GM12878 (cell line): ENCODE results near the gene ITPRIPL2. TPM values are rescaled to one million over a fixed set of nuclear protein-coding genes. Genes with fewer than 3 reads are reported as not detected.

Source experiments
- polyA plus RNA-seq, 11 experiments: library from polyadenylated mRNA; depleted of rRNA in 4 of 11; unstranded in 6 of 11; stranded (reverse) in 5 of 11; fragments of >200 nt; fragmentation: Nextera tagmentation in 4 of 11; fragmentation: Illumina TruSeq in 1 of 11; extraction: Ambion mirVana in 4 of 11; extraction: Trizol in 1 of 11; gene quantifications; 1 replicate in 1 of 11; 2 replicates in 10 of 11; pipeline versions ENCODE4 v1.2.1 to v1.2.3, GENCODE V29; 2011 to 2016; ENCODE audit warnings: inconsistent platforms in 2 of 11, missing spikeins in 2 of 11, low read depth in 1 of 11
- total RNA-seq, 4 experiments: library from RNA; depleted of rRNA in 3 of 4; stranded (reverse); fragments of >200 nt in 3 of 4; fragmentation: Illumina TruSeq in 1 of 4; extraction: Trizol in 1 of 4; gene quantifications; 2 replicates each; pipeline versions ENCODE4 v1.2.1 to v1.2.3, GENCODE V29; 2013 to 2021

The ITPRIPL2 gene
- total and polyA plus RNA-seq, 10 of the 15 experiments (the other 5 are each of a cell fraction or from before 2014, with no cell fraction given), result 0.48 to 14.3 (median 3.5) TPM

Other genes with a start within 250 kb of the ITPRIPL2 start
- 41.4 and 42.9 TPM in 2 replicates for gene SMG1, start 187.6 kb upstream of the ITPRIPL2 start, total RNA-seq (2014; rRNA removed)
- gene SMG1, start 187.6 kb upstream of the ITPRIPL2 start, total RNA-seq (2014; rRNA removed; fragmentation: Illumina TruSeq; extraction: Trizol), result 41.1 and 47.2 TPM in 2 replicates
- gene SMG1, start 187.6 kb upstream of the ITPRIPL2 start, total RNA-seq (2021), result 66.7 and 66.8 TPM in 2 replicates
- gene SMG1, start 187.6 kb upstream of the ITPRIPL2 start, polyA plus RNA-seq (2011; rRNA removed), result 55.2 and 66.4 TPM in 2 replicates
- 44.8 and 49.5 TPM in 2 replicates for gene SMG1, start 187.6 kb upstream of the ITPRIPL2 start, polyA plus RNA-seq (2014; fragmentation: Illumina TruSeq; extraction: Trizol)
- gene SMG1, start 187.6 kb upstream of the ITPRIPL2 start, polyA plus RNA-seq (2014; fragmentation: Nextera tagmentation; extraction: Ambion mirVana), result 1 to 10 TPM; 3.9 to 4.2 TPM
- 28.3 and 32.8 TPM in 2 replicates for gene SMG1, start 187.6 kb upstream of the ITPRIPL2 start, polyA plus RNA-seq (2014; rRNA removed)
- gene SMG1, start 187.6 kb upstream of the ITPRIPL2 start, polyA plus RNA-seq (2016; fragmentation: Nextera tagmentation; extraction: Ambion mirVana), result 10 to 100 TPM; 19.8 to 22.9 TPM
- not detected in 2 replicates for gene TMC7, start 130.0 kb upstream of the ITPRIPL2 start, total RNA-seq (2014; rRNA removed)
- gene TMC7, start 130.0 kb upstream of the ITPRIPL2 start, total RNA-seq (2014; rRNA removed; fragmentation: Illumina TruSeq; extraction: Trizol), result not detected in 2 replicates
- gene TMC7, start 130.0 kb upstream of the ITPRIPL2 start, total RNA-seq (2021), result not detected in 2 replicates
- gene TMC7, start 130.0 kb upstream of the ITPRIPL2 start, polyA plus RNA-seq (2011; rRNA removed), result not detected in 2 replicates
- 0.14 TPM in 1 of 2 replicates, not detected in the other for gene TMC7, start 130.0 kb upstream of the ITPRIPL2 start, polyA plus RNA-seq (2014; fragmentation: Illumina TruSeq; extraction: Trizol)
- not detected for gene TMC7, start 130.0 kb upstream of the ITPRIPL2 start, polyA plus RNA-seq (2014; fragmentation: Nextera tagmentation; extraction: Ambion mirVana)
- not detected in 2 replicates for gene TMC7, start 130.0 kb upstream of the ITPRIPL2 start, polyA plus RNA-seq (2014; rRNA removed)
- gene TMC7, start 130.0 kb upstream of the ITPRIPL2 start, polyA plus RNA-seq (2016; fragmentation: Nextera tagmentation; extraction: Ambion mirVana), result under 1 TPM in 1 of 2 experiments, not detected in 1; 0.15 TPM
- 13.1 and 14.4 TPM in 2 replicates for gene COQ7, start 46.4 kb upstream of the ITPRIPL2 start, total RNA-seq (2014; rRNA removed)
- gene COQ7, start 46.4 kb upstream of the ITPRIPL2 start, total RNA-seq (2014; rRNA removed; fragmentation: Illumina TruSeq; extraction: Trizol), result 9.7 and 10.7 TPM in 2 replicates
- gene COQ7, start 46.4 kb upstream of the ITPRIPL2 start, total RNA-seq (2021), result 14.6 and 16.5 TPM in 2 replicates
- gene COQ7, start 46.4 kb upstream of the ITPRIPL2 start, polyA plus RNA-seq (2011; rRNA removed), result 12.8 and 15.2 TPM in 2 replicates
- 9.2 and 11.5 TPM in 2 replicates for gene COQ7, start 46.4 kb upstream of the ITPRIPL2 start, polyA plus RNA-seq (2014; fragmentation: Illumina TruSeq; extraction: Trizol)
- gene COQ7, start 46.4 kb upstream of the ITPRIPL2 start, polyA plus RNA-seq (2014; fragmentation: Nextera tagmentation; extraction: Ambion mirVana), result 1 to 10 TPM; 3.2 to 4.3 TPM
- gene COQ7, start 46.4 kb upstream of the ITPRIPL2 start, polyA plus RNA-seq (2014; rRNA removed), result 18.1 and 21.9 TPM in 2 replicates
- gene COQ7, start 46.4 kb upstream of the ITPRIPL2 start, polyA plus RNA-seq (2016; fragmentation: Nextera tagmentation; extraction: Ambion mirVana), result 10 to 100 TPM; 14.9 to 19.7 TPM
- 5.7 and 6.2 TPM in 2 replicates for gene SYT17, start 54.3 kb downstream of the ITPRIPL2 start, total RNA-seq (2014; rRNA removed)
- 4.1 and 5.8 TPM in 2 replicates for gene SYT17, start 54.3 kb downstream of the ITPRIPL2 start, total RNA-seq (2014; rRNA removed; fragmentation: Illumina TruSeq; extraction: Trizol)
- gene SYT17, start 54.3 kb downstream of the ITPRIPL2 start, total RNA-seq (2021), result 3.8 and 4.0 TPM in 2 replicates
- gene SYT17, start 54.3 kb downstream of the ITPRIPL2 start, polyA plus RNA-seq (2011; rRNA removed), result 3.2 and 4.3 TPM in 2 replicates
- gene SYT17, start 54.3 kb downstream of the ITPRIPL2 start, polyA plus RNA-seq (2014; fragmentation: Illumina TruSeq; extraction: Trizol), result 3.3 and 5.3 TPM in 2 replicates
- gene SYT17, start 54.3 kb downstream of the ITPRIPL2 start, polyA plus RNA-seq (2014; fragmentation: Nextera tagmentation; extraction: Ambion mirVana), result 10 to 100 TPM; 10.2 to 12.3 TPM
- gene SYT17, start 54.3 kb downstream of the ITPRIPL2 start, polyA plus RNA-seq (2014; rRNA removed), result 5.6 and 8.2 TPM in 2 replicates
- 1 to 10 TPM; 3.7 to 4.7 TPM for gene SYT17, start 54.3 kb downstream of the ITPRIPL2 start, polyA plus RNA-seq (2016; fragmentation: Nextera tagmentation; extraction: Ambion mirVana)
- gene CLEC19A, start 171.8 kb downstream of the ITPRIPL2 start, total RNA-seq (2014; rRNA removed), result not detected in 2 replicates
- gene CLEC19A, start 171.8 kb downstream of the ITPRIPL2 start, total RNA-seq (2014; rRNA removed; fragmentation: Illumina TruSeq; extraction: Trizol), result not detected in 2 replicates
- gene CLEC19A, start 171.8 kb downstream of the ITPRIPL2 start, total RNA-seq (2021), result not detected in 2 replicates
- not detected in 2 replicates for gene CLEC19A, start 171.8 kb downstream of the ITPRIPL2 start, polyA plus RNA-seq (2011; rRNA removed)
- 0.03 TPM in 1 of 2 replicates, not detected in the other for gene CLEC19A, start 171.8 kb downstream of the ITPRIPL2 start, polyA plus RNA-seq (2014; fragmentation: Illumina TruSeq; extraction: Trizol)
- not detected for gene CLEC19A, start 171.8 kb downstream of the ITPRIPL2 start, polyA plus RNA-seq (2014; fragmentation: Nextera tagmentation; extraction: Ambion mirVana)
- 0.03 TPM in 1 of 2 replicates, not detected in the other for gene CLEC19A, start 171.8 kb downstream of the ITPRIPL2 start, polyA plus RNA-seq (2014; rRNA removed)
- gene CLEC19A, start 171.8 kb downstream of the ITPRIPL2 start, polyA plus RNA-seq (2016; fragmentation: Nextera tagmentation; extraction: Ambion mirVana), result not detected